ENCODE measurements around the gene PCK2.

Gene PCK2

DNA sequence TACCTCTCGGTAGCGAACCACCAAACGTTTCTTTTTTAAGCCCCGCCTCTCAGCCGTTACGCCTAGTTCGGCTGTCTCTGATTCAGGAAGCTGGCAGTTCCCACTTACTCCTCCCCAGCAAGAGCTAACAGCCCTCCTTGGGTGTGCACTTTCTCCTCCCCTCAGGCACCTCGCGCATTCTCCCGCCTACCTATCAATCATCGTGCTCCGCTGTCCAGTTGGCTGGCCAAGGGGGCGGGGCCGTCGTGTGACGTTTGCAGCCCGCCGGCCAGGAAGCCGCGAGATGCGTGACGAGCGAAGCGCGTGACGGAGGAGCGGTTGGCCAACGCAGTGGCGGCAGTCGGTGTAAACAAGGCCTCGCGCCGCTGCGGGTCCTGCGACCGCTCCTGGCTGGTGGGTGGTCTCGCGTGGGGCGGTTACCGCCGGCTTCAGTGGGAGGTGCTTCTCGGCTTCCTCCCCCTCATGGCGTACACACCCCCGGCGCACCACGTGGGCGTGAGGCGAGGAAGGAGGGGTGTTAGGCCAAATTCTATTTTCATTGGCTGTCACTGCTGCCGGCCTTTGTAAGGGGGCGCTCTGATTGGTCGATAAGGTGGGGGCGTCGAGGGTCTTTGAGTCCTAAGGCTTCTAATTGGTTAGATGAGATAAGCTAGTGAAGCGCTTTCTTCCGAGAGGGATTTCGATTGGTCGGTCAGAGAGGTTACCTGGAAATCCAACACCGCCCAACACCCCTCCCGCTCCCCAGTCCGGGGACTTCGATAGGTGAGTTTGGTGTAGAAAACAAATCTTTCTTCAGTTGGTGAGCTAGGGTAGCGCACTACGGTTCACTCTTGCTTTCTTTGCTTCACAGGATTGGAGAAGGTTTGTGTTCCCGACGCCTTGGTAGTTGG lies 20.7 kb downstream of the PCK2 start, which contains the start of the genes DCAF11 and NRL:
Gene DCAF11 (plus strand): TSS at position 246 of the 890 bp plus-strand sequence. CDS start 818 bp downstream, outside the sequence.
Gene NRL (minus strand): TSS at position 418 of the 890 bp plus-strand sequence. CDS start 32,101 bp downstream, outside the sequence.
- DNase-seq (ENCODE audit: low read depth in 2 of 2, low spot score in 1 of 2) = peak; percentile 94 to 95

DNA sequence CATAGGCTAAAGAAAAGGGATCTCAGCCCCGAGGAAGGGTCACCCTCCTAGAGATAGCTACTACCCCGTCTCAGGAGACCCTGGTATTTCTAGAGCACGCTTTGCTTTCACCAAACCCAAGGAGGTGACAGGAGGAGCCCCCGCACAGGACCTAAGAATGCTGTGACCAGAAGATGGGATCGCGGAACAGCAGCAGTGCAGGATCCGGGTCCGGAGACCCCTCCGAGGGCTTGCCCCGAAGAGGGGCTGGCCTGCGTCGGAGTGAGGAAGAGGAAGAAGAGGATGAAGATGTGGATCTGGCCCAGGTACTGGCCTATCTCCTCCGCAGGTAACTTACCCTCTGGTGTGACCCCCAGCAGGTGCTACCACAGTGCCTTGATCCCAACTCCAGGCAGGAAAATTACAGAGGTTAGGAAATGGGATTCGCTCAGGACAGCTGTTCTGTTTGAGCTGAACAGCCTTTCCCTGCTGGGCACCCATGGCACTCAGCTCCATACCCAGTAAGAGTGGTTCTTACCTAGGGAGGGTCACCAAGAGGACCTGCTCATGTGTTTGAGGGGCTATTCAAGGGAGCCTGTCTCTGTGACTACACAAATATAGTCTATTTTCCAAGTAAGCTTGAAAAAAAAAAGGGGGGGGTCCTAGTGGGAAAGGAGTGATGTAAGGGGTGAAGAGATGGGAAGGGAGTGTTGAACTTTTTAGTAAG lies 21.5 kb downstream of the PCK2 start:
- DNase-seq (ENCODE audit: low read depth in 2 of 2, low spot score in 1 of 2) = no peak

DNA sequence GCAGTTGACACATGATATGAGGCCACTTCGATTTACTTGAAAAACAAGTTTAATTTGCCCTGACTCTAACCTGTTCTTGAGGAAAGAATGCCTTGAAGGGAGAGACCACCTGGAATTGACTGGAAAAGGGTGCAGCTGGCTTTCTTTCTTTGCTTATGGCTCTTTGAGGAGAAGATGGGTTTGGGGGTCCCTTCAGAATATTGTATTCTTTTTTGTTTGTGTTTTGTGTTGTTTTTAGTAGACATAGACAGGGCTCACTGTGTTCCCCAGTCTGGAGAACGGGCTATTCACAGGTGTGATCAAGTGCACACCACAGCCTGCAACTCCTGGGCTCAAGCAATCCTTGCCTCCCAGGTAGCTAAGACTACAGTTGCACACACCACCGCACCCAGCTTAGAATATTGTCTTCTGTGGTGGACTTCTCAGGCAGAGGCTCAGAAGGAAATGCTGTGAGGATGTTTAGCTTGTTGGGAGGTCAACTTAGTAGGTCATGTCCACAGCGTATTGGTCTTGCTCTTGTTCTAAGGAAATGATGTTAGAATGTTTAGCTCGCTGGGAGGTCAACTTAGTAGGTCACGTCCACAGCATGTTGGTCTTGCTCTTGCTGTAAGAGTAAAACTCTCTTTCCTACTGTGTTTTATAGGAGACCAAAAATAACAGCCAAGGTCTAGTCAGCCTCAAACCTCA lies 22.2 kb downstream of the PCK2 start:
- no peak for DNase-seq (ENCODE audit: low read depth in 2 of 2, low spot score in 1 of 2)

DNA sequence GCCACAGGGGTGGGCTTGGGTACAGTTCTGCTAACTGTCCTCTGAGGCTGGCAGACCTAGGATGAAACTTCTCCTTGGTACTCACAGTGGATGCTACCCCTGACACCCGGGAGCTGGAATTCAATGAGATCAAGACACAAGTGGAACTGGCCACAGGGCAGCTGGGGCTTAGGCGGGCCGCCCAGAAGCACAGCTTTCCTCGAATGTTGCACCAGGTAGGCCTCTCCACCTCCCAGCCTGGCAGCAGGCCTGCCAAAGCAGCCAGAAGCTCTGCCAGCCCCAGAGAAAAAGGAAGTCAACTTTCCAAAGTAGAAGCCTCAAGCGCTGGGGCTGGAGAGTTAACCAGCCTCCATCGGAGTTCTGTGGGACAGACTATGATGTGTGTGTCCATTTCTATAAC lies 23.1 kb downstream of the PCK2 start:
- no peak for DNase-seq (ENCODE audit: low read depth in 2 of 2, low spot score in 1 of 2)

DNA sequence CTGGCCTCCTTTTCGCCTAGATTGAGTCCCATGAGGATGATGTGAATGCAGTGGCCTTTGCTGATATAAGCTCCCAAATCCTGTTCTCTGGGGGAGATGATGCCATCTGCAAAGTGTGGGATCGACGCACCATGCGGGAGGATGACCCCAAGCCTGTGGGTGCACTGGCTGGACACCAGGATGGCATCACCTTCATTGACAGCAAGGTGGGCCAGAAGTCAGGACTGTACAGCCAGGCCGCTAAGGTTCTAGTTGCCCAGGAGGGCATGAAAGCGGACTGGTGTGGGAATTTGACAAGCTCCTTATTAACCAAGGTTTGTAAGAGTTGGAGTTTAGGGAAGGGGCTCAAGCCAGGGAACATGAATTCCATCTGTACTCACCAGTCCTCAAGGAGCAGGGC lies 25.6 kb downstream of the PCK2 start:
- no peak for DNase-seq (ENCODE audit: low read depth in 2 of 2, low spot score in 1 of 2)

DNA sequence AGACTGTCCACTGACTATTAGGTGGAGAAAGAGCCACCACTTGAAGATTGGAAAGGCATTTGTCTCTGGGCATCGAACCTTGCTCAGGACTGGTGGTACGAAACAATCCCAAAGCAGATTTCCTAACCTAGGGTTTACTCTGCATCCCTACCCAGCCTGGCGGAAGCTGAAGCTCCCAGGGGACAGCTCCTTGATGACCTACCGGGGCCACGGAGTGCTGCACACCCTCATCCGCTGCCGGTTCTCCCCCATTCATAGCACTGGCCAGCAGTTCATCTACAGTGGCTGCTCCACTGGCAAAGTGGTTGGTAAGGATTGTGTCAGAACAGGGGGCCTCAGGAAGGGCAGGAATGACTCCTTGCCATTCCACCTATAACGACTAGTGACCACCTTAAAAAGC lies 27.1 kb downstream of the PCK2 start:
- no peak for DNase-seq (ENCODE audit: low read depth in 2 of 2, low spot score in 1 of 2)

DNA sequence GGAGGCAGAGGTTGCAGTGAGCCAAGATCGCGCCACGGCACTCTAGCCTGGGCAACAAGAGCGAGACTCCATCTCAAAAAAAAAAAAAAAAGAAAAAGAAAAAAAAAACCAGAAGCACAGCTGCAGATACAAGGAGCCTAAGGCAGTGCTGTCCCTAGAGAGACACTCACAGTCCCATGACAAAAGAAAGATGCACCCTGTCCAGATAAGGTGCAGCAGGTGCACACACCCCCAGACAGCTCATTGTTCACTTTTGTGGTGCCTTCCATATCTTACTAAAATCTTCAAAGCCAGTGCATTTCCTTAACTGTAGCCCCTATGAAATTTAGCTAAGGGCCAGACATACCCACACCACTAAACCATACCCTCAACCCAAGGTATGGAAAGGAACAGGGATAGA lies 28.3 kb downstream of the PCK2 start:
- no peak for DNase-seq (ENCODE audit: low read depth in 2 of 2, low spot score in 1 of 2)

DNA sequence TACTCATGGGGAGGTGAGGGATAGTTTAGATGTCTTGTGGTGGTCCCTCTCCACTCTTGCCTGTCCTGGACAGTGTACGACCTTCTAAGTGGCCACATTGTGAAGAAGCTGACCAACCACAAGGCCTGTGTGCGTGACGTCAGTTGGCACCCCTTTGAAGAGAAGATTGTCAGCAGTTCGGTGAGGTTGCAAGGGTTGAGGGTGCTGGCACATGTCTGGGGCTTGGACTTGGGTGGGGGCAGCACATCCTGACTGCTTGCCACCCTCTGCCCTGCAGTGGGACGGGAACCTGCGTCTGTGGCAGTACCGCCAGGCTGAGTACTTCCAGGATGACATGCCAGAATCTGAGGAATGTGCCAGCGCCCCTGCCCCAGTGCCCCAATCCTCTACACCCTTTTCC lies 28.8 kb downstream of the PCK2 start:
- no peak for DNase-seq (ENCODE audit: low read depth in 2 of 2, low spot score in 1 of 2)

DNA sequence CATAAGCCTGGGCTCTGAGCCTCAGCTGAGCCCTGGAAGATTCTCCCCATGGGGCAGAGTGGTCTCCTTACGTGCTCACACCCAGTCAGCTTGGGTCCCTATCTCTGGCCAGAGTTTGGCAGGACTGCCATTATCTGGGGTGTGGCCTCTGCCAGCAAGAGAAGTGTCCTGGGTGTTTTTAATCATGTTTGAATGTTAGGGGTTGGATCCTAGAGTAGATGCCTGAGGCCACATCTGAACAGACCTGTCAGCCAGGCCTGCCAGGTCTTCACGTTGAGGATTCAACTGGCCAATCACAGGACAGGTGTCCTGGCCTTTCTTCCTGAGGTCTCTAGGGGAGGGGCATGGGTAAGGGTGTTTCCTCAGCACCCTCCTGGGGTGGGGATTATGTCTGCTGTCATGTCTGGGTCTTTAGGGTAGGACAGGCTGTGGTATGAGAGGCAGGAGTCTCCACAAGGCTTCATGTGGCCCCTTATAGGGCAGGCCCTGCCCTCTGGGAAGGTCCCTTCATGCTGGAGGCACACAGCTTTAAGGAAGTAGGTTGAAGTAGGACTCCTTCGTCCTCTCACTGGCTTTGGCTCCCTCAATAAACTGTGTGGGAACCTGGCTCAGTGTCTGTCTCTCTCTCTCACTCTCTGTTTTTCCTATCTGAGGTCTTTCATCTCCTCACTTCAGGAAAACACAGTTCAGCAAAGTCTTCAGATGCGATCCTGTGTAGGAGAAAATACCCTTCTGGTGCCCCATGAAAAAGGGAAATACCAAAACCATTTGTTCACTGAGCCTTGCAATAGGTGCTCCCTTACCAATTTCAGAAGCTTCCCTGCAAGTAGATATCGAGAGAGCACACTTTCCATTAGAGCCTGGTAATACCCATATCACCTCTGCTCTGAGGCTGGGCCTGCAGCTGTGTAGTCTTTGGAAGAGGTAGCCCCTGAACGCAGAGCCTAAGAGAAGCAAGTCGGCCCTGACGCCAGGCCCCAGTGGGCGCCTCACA lies 29.6 kb downstream of the PCK2 start:
- no peak for DNase-seq (ENCODE audit: low read depth in 2 of 2, low spot score in 1 of 2)

DNA sequence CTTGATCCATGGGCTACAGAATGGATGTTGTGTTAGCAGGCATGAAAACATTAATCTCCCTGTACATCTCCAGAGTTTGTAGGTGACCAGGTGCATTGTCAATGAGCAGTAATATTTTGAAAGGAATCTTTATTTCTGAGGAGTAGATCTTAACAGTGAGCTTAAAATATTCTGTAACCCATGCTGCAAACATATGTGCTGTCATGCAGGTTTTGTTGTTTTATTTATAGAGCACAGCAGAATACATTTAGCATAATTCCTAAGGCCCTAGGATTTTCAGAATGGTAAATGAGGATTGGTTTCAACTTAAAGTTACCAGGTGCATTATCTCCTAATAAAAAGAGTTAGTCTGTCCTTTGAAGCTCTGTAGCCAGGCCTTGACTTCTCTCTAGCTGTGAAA lies 32.8 kb downstream of the PCK2 start:
- no peak for DNase-seq (ENCODE audit: low read depth in 2 of 2, low spot score in 1 of 2)

DNA sequence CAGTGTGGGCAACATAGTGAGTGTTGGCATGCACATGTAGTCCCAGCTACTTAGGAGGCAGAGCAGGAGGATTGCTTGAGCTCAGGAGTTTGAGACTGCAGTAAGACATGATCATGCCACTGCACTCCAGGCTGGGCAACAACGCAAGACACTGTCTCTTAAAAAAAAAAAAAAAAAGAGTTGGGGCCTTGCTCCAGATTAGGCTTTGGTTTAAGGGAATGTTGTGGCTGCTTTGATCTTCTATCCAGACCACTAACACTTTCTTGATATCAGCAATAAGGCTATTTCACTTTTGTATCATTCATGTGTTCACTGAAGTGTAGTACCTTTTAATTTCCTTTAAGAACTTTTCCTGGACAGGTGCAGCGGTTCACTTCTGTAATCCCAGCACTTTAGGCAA lies 33.6 kb downstream of the PCK2 start:
- no peak for DNase-seq (ENCODE audit: low read depth in 2 of 2, low spot score in 1 of 2)

DNA sequence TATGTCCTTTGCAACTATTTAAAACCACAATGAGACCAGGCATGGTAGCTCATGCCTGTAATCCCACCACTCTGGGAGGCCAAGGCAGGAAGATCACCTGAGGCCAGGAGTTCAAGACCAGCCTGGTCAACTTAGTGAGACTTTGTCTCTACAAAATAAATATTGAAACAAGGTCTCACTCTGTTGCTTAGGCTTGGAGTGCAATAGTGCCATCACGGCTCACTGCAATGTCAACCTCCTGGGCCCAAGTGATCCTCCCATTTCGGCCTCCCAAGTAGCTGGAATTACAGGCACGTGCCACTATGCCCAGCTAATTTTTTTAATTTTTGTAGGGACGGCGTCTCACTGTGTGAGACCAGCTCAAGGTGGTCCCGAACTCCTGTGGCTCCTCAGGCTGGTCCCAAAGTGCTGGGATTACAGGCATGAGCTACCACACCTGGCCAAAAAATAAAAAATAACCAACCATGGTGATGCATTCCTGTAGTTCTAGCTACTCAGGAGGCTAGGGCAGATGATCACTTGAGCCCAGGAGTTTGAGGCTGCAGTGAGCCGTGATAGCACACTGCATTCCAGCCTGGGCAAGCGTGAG lies 35.4 kb downstream of the PCK2 start:
- DNase-seq (ENCODE audit: low read depth in 2 of 2, low spot score in 1 of 2) = no peak

DNA sequence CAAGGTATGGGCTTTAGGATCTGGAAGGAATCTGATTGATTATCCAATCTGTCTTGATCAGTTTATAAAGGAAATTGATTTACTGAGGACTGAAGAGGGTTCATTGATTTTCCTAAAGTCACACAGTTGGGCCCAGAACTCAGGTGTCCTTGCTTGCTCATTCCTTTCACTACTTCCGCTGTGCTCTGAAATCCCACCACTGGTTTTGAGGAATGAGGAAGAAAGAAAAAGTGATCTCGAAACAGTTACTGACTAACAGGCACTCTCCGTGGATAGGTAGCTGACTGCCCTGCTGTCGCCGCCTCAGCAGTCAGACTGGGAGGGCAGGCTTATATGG lies 36.2 kb downstream of the PCK2 start, which contains the start of gene FITM1:
Gene FITM1 (plus strand): TSS at position 280 of the 337 bp plus-strand sequence. CDS start 905 bp downstream, outside the sequence.
- DNase-seq (ENCODE audit: low read depth in 2 of 2, low spot score in 1 of 2) = no peak

DNA sequence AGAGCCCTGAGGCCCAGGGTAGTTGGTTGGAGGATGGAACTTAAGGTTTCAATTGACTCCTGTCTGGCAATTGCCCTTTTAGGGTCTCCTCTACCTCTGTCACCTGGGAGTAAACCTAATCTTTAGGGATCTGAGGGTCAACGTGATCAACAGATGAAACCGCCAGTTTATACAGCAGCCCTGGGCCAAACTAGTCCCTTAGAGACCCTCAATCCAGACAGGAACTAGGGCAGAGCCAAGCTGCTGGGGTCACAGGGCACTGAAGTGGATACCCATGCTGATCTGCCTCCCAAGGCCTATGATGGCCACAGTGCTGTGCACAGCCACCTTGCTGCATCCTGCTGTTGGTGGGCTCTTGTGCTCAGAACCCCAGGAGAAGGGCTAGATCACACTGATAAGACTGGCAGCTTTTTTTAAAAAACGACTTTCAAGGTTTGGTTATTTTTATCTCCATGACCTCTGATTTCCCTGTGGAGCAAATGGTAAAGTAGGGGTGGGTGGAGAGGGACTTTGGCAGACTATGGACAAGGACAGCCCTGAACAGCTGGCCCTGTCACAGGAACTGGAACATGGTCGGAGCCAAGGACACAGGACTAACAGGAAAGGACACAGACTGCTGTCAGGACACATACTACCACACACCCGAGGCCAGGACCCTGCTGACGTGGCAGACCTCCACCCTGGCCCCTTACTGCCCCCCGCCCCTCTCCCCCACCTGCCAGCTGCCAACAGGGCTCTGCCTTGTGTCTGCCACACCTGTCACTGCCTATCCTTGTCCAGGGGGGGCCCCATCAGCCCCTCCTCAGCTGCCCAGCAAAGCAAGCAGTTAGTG lies 36.8 kb downstream of the PCK2 start:
- no peak for DNase-seq (ENCODE audit: low read depth in 2 of 2, low spot score in 1 of 2)

DNA sequence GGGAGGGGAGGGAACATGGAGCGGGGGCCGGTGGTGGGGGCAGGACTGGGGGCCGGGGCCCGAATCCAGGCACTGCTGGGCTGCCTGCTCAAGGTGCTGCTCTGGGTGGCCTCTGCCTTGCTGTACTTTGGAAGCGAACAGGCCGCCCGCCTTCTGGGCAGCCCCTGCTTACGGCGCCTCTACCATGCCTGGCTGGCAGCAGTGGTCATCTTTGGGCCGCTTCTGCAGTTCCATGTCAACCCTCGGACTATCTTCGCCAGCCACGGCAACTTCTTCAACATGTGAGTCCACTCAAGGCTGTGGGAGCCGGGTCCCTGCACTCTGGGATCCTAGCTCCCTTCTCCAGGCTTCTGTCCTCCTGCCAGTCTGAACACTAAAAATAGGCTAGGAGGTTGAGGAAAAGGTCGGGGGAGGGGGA lies 37.4 kb downstream of the PCK2 start:
- DNase-seq (ENCODE audit: low read depth in 2 of 2, low spot score in 1 of 2) = no peak

DNA sequence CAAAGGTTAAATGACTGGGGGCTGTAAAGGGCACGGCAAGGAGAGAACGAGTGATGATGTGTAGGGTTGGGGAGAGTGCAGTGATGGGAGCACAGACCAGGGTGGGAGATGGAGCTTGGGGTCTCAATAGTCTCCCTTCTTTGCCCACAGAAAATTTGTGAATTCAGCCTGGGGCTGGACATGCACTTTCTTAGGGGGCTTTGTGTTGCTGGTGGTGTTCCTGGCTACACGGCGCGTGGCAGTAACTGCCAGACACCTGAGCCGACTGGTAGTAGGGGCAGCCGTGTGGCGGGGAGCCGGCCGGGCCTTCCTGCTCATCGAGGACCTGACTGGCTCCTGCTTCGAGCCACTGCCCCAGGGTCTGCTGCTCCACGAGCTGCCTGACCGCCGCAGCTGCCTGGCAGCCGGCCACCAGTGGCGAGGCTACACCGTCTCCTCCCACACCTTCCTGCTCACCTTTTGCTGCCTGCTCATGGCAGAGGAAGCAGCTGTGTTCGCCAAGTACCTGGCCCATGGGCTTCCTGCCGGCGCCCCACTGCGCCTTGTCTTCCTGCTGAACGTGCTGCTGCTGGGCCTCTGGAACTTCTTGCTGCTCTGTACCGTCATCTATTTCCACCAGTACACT lies 38.1 kb downstream of the PCK2 start:
- no peak for DNase-seq (ENCODE audit: low read depth in 2 of 2, low spot score in 1 of 2)

DNA sequence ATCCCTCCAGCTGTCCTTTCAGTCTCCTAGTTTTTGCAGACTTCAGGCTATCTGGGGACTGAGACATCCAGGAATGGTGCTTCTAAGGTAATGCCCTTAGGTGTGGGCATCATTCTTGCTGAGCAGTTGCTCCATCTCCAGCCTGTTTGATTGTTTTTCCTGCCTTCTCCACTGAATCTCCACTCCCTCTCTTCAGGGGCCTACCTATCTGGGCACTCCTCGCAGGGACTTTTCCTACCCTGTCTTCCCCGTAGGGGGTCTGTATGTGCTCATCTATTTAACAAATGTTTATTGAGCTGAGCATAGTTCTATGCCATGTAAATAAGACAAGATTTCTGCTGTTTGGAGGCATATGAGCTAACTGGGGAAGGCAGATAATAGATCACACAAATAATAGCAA lies 38.9 kb downstream of the PCK2 start:
- no peak for DNase-seq (ENCODE audit: low read depth in 2 of 2, low spot score in 1 of 2)

DNA sequence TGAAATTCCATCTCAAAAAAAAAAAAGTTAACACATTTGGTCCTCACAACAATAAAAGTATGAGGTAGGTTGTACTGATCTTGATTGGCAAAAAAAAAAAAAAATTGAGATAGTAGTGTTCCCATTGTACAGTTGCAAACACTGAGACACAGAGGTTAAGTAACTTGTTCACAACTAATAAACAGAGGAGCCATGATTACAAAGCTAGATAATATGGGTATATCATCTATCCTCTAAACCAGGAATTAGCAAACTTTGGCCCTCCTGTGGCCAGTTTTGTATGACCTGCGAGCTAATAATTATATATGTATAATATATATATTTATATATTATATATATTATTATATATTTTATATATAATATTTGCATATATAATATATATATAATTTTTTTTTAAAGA lies 39.6 kb downstream of the PCK2 start:
- no peak for DNase-seq (ENCODE audit: low read depth in 2 of 2, low spot score in 1 of 2)

DNA sequence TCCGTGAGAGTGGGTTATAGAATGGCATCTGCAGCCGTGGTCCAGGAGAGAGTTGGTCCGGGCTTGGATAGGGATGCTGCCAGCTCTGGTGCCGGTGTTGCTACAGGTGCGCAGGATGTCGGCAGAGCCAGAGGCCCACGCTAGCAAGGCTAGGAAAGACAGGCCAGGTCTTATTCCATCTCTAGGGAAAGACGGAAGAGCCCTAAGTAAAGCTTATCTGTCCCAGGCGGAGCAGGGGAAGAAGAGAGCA lies 41.4 kb downstream of the PCK2 start:
- DNase-seq (ENCODE audit: low read depth in 2 of 2, low spot score in 1 of 2) = no peak
